Kidney glomerular epithelial cell (primary cell): ENCODE data around the gene TRAP1.

ENCODE experiments used
- DNase-seq: peaks from one replicate; lab custom pipeline; 2025; lab: John Stamatoyannopoulos, UW

TRAP1 gene

GRCh38 chr16:3717235-3718018, at the start of gene TRAP1:
Gene TRAP1 (minus strand): TSS chr16:3717524. CDS start chr16:3717508, 16 bp downstream.
- peak; percentile 38 for DNase-seq

- DNase-seq = no peak
Observed at GRCh38 chr16:3766177-3766576, 48.9 kb upstream of the TRAP1 start.

- DNase-seq = no peak
Observed at GRCh38 chr16:3764409-3764808, 47.1 kb upstream of the TRAP1 start.

GRCh38 chr16:3762107-3762750, 44.9 kb upstream of the TRAP1 start:
- no peak for DNase-seq

- DNase-seq = no peak
Observed at GRCh38 chr16:3761375-3762106, 44.2 kb upstream of the TRAP1 start.

- no peak for DNase-seq
Observed at GRCh38 chr16:3760518-3760917, 43.2 kb upstream of the TRAP1 start.

- no peak for DNase-seq
Observed at GRCh38 chr16:3759736-3760135, 42.4 kb upstream of the TRAP1 start.

GRCh38 chr16:3756113-3756512, 38.8 kb upstream of the TRAP1 start:
- no peak for DNase-seq

- DNase-seq = peak; percentile 20
Observed at GRCh38 chr16:3755249-3755648, 37.9 kb upstream of the TRAP1 start.

GRCh38 chr16:3754772-3755171, 37.4 kb upstream of the TRAP1 start:
- DNase-seq = no peak

- DNase-seq = peak; percentile 1
Observed at GRCh38 chr16:3754081-3754703, 36.9 kb upstream of the TRAP1 start.

GRCh38 chr16:3752984-3753383, 35.7 kb upstream of the TRAP1 start:
- no peak for DNase-seq

- DNase-seq = no peak
Observed at GRCh38 chr16:3751878-3752277, 34.6 kb upstream of the TRAP1 start.

- no peak for DNase-seq
Observed at GRCh38 chr16:3748307-3748706, 31.0 kb upstream of the TRAP1 start.

- DNase-seq = no peak
Observed at GRCh38 chr16:3745751-3746355, 28.5 kb upstream of the TRAP1 start.

GRCh38 chr16:3744018-3744417, 26.7 kb upstream of the TRAP1 start:
- DNase-seq = no peak

- DNase-seq = no peak
Observed at GRCh38 chr16:3740934-3741333, 23.6 kb upstream of the TRAP1 start.

- no peak for DNase-seq
Observed at GRCh38 chr16:3740186-3740585, 22.9 kb upstream of the TRAP1 start.

- no peak for DNase-seq
Observed at GRCh38 chr16:3739636-3740035, 22.3 kb upstream of the TRAP1 start.

GRCh38 chr16:3738541-3738940, 21.2 kb upstream of the TRAP1 start:
- no peak for DNase-seq

GRCh38 chr16:3738128-3738527, 20.8 kb upstream of the TRAP1 start:
- DNase-seq = no peak

- DNase-seq = no peak
Observed at GRCh38 chr16:3737181-3737580, 19.9 kb upstream of the TRAP1 start.
